Measurements from ENCODE around the gene CD72. TPM values are rescaled to one million over a fixed set of nuclear protein-coding genes. Genes with fewer than 3 reads are reported as not detected.

The CD72 gene
- total RNA-seq, 1 donor from 2014 or later = 1.8 TPM

- Histone ChIP-seq H3K9ac (ENCODE audit: low read length) (no peak overlapping the region), H3K36me3 (ENCODE audit: insufficient read depth, low read length) (no peaks in the 10 kb centered on the region), H3K79me2 (ENCODE audit: insufficient read depth, low read length) (no peaks in the 10 kb centered on the region), H3K27me3 (ENCODE audit: insufficient read depth, low read length) (peaks cover 33% of the 10 kb centered on the region), H3K9me3 (ENCODE audit: insufficient read depth, low read depth, low read length) (no peaks in the 10 kb centered on the region), H4K20me1 (ENCODE audit: insufficient read depth, low read length) (no peaks in the 10 kb centered on the region), H3K4me3 (ENCODE audit: insufficient read depth, low read depth, low read length) (no peak overlapping the region), H3K4me2 (ENCODE audit: low read length) (no peak overlapping the region), H3K27ac (ENCODE audit: low read depth, low read length) (no peak overlapping the region), H2AFZ (ENCODE audit: low read depth, low read length) (no peak overlapping the region), H3K4me1 (ENCODE audit: insufficient read depth, low read length) (peaks cover 8% of the 10 kb centered on the region)
- Mint-ChIP-seq H3K27ac (ENCODE audit: unreplicated experiment) (no peak overlapping the region), H3K4me1 (ENCODE audit: low read depth, unreplicated experiment) (peaks cover 4% of the 10 kb centered on the region), H3K36me3 (ENCODE audit: low read depth, unreplicated experiment) (peaks cover 6% of the 10 kb centered on the region), H3K27me3 (ENCODE audit: low read depth, unreplicated experiment) (peaks cover 64% of the 10 kb centered on the region), H3K9me3 (ENCODE audit: unreplicated experiment) (peaks cover 6% of the 10 kb centered on the region), H3K4me3 (ENCODE audit: unreplicated experiment) (peak overlapping the region; percentile 54)
- DNase-seq (ENCODE audit: low read depth) = no peak
- FAIRE-seq = no peak
- no peak for TF ChIP-seq EZH2 (IDR thresholded peaks at IDR 0.05; ENCODE audit: insufficient read depth, low read length)
- TF ChIP-seq, protein P1, sequence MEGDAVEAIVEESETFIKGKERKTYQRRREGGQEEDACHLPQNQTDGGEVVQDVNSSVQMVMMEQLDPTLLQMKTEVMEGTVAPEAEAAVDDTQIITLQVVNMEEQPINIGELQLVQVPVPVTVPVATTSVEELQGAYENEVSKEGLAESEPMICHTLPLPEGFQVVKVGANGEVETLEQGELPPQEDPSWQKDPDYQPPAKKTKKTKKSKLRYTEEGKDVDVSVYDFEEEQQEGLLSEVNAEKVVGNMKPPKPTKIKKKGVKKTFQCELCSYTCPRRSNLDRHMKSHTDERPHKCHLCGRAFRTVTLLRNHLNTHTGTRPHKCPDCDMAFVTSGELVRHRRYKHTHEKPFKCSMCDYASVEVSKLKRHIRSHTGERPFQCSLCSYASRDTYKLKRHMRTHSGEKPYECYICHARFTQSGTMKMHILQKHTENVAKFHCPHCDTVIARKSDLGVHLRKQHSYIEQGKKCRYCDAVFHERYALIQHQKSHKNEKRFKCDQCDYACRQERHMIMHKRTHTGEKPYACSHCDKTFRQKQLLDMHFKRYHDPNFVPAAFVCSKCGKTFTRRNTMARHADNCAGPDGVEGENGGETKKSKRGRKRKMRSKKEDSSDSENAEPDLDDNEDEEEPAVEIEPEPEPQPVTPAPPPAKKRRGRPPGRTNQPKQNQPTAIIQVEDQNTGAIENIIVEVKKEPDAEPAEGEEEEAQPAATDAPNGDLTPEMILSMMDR (IDR thresholded peaks at IDR 0.05; ENCODE audit: insufficient read depth, low read depth, low read length) = no peak
These were observed 914 bp upstream of the CD72 start for GRCh38 chr9:35618854-35619799.

GRCh38 chr9:35617548-35617947 lies 665 bp downstream of the CD72 start:
- Mint-ChIP-seq H3K36me3 (ENCODE audit: low read depth, unreplicated experiment) (peaks cover 6% of the 10 kb centered on the region), H3K9me3 (ENCODE audit: unreplicated experiment) (peaks cover 6% of the 10 kb centered on the region), H3K27ac (ENCODE audit: unreplicated experiment) (peak overlapping the region; percentile 18), H3K4me1 (ENCODE audit: low read depth, unreplicated experiment) (peaks cover 4% of the 10 kb centered on the region), H3K4me3 (ENCODE audit: unreplicated experiment) (no peak overlapping the region), H3K27me3 (ENCODE audit: low read depth, unreplicated experiment) (peaks cover 78% of the 10 kb centered on the region)
- TF ChIP-seq, protein P1 (IDR thresholded peaks at IDR 0.05; ENCODE audit: insufficient read depth, low read depth, low read length) = no peak
- no peak for TF ChIP-seq EZH2 (IDR thresholded peaks at IDR 0.05; ENCODE audit: insufficient read depth, low read length)
- peaks cover 8% of the 10 kb centered on the region for H3K4me1 ChIP-seq (ENCODE audit: insufficient read depth, low read length)
- peaks cover 34% of the 10 kb centered on the region for H3K27me3 ChIP-seq (ENCODE audit: insufficient read depth, low read length)
- peak overlapping the region; percentile 74 for H2AFZ ChIP-seq (ENCODE audit: low read depth, low read length)
- FAIRE-seq = no peak
- no peaks in the 10 kb centered on the region for H3K9me3 ChIP-seq (ENCODE audit: insufficient read depth, low read depth, low read length)
- H3K4me3 ChIP-seq (ENCODE audit: insufficient read depth, low read depth, low read length) = peak overlapping the region; percentile 21
- DNase-seq (ENCODE audit: low read depth) = no peak
- H3K9ac ChIP-seq (ENCODE audit: low read length) = peak overlapping the region; percentile 48
- H3K79me2 ChIP-seq (ENCODE audit: insufficient read depth, low read length) = no peaks in the 10 kb centered on the region
- peak overlapping the region; percentile 82 for H3K4me2 ChIP-seq (ENCODE audit: low read length)
- no peak overlapping the region for H3K27ac ChIP-seq (ENCODE audit: low read depth, low read length)
- H3K36me3 ChIP-seq (ENCODE audit: insufficient read depth, low read length) = no peaks in the 10 kb centered on the region
- no peaks in the 10 kb centered on the region for H4K20me1 ChIP-seq (ENCODE audit: insufficient read depth, low read length)

All from astrocyte (in vitro differentiated cells and primary cell).